ENCODE measurements around the gene POLD1.

GRCh38 chr19:50453243-50453642 lies 69.1 kb downstream of the POLD1 start:
- TF ChIP-seq CTCF (IDR thresholded peaks at IDR 0.05), result no peak
- no peak for TF ChIP-seq POLR2A (IDR thresholded peaks at IDR 0.05)

All from right lobe of liver (tissue), 4 donors.